ACC112 (cell line): ENCODE results near the gene MAP1LC3A.
A peak's percentile ranks its signal among the peaks of the same experiment; 100 is the strongest.
"Not testable (repeated sequence)": the region's sequence is repeated elsewhere in the genome, so short reads cannot be mapped to it uniquely, and the experiment has no call there.

Experiments used
- H2AFZ ChIP-seq: fragments of 200-600 bp; sonication (generic); one replicate; pipeline ENCODE4 v1.6.0; 2017; ENCODE audit warnings: antibody characterized with exemption, low read length; ENCODE audit not compliant: unreplicated experiment
- H3K27ac ChIP-seq: fragments of 200-600 bp; sonication (generic); 2 replicates; pipeline ENCODE4 v1.5.1; 2014; ENCODE audit warnings: low read depth, mild to moderate bottlenecking, antibody characterized with exemption, low read length, moderate library complexity
- H3K27me3 ChIP-seq: fragments of 200-600 bp; sonication (generic); 2 replicates; pipeline ENCODE4 v1.6.1; 2014; ENCODE audit warnings: mild to moderate bottlenecking, antibody characterized with exemption, low read length, moderate library complexity, mixed read lengths; ENCODE audit not compliant: insufficient read depth
- H3K36me3 ChIP-seq: fragments of 200-600 bp; sonication (generic); 2 replicates; pipeline ENCODE4 v1.6.1; 2016; ENCODE audit warnings: mild to moderate bottlenecking, antibody characterized with exemption, low read length, moderate library complexity, mixed read lengths; ENCODE audit not compliant: insufficient read depth
- H3K4me1 ChIP-seq: fragments of 200-600 bp; sonication (generic); one replicate; pipeline ENCODE4 v1.6.1; 2016; ENCODE audit warnings: low read length, mixed read lengths; ENCODE audit not compliant: insufficient read depth, unreplicated experiment, control insufficient read depth
- H3K4me3 ChIP-seq: fragments of 200-600 bp; sonication (generic); 2 replicates; pipeline ENCODE4 v1.5.1; 2014; ENCODE audit warnings: mild to moderate bottlenecking, low read depth, low read length
- H3K79me2 ChIP-seq: fragments of 200-600 bp; sonication (generic); one replicate; pipeline ENCODE4 v1.6.0; 2016; ENCODE audit warnings: low read length; ENCODE audit not compliant: control insufficient read depth, unreplicated experiment, insufficient read depth

Gene MAP1LC3A

DNA sequence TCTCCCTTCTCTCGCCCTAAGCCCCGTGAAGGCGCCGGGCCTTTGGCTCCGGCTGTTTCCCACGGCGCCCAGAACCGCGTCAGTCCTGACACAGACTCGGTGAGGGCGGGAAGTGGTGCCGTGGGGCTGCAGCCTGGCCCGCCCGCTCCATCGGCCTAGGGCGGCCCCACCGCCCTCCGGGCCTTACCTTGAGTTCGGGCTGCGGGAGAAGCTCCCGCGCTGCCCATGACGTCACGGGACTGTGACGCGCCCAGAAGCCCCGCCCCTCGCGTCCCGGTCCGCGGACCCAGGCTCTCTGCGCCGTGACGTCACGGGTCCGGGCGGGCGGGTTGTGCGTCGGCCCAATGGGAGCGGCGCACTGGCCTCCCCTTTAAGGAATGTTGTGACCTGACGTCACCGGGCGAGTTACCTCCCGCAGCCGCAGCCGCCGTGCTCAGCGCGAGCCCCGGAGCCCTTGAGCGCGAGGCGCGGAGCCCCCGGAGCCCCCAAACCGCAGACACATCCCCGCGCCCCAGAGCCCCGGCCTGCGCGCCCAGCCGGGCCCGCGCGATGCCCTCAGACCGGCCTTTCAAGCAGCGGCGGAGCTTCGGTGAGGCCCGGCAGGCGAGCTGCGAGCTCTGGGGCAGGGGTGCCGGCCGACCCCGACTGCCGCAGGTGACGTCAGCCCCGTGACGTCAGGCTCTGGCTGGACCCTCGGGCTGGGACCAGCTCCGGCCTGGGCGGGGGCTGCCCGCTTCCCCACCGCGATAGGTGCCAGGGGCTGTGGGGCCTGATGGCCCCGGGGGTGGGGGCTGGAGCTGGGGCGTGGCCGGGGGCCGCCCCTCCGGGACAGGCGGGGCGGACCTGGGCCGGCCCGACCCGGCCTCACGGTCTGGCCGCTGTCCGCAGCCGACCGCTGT is at the start of gene MAP1LC3A:
Gene MAP1LC3A, plus strand, starts transcription at position 399 of the 899 bp plus-strand sequence. Its CDS starts 151 bp downstream, at position 550.
- Histone ChIP-seq H2AFZ (peak within 1 kb of the TSS; percentile 66), H3K4me1 (peaks cover 5% of the 10 kb centered on the region), H3K27ac (peak within 1 kb of the TSS; percentile 33; the same call in 1 of the 2 replicates), H3K27me3 (no peaks in the 10 kb centered on the region), H3K36me3 (no peaks in the 10 kb centered on the region), H3K79me2 (no peaks in the 10 kb centered on the region), H3K4me3 (peak within 1 kb of the TSS; percentile 77)

DNA sequence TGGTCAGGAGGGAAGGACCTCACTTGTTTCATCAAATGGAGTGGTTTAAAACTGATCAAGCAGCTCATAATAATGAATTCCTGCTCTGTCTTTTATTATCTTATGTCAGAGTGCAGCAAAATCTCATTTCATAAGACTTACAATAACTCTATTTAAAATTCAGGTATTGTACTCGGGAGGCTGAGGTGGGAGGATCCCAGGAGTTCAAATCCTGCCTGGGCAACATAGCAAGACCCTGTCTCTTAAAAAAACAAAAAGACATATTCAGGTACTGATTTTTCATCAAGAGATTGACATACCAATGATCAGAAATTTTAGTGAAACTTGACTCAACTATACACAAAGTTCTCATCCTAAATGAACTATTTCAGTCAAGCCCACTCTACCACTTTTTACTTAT is 47.9 kb upstream of the MAP1LC3A start:
- no peaks in the 10 kb centered on the region for H3K79me2 ChIP-seq
- H3K4me3 ChIP-seq, result no peak overlapping the region
- no peaks in the 10 kb centered on the region for H3K27me3 ChIP-seq
- peaks cover 7% of the 10 kb centered on the region for H3K4me1 ChIP-seq
- peaks cover 23% of the 10 kb centered on the region for H3K36me3 ChIP-seq
- H3K27ac ChIP-seq, result no peak overlapping the region
- no peak overlapping the region for H2AFZ ChIP-seq

- no peaks in the 10 kb centered on the region for H3K27me3 ChIP-seq
- no peak overlapping the region for H2AFZ ChIP-seq
- peaks cover 7% of the 10 kb centered on the region for H3K4me1 ChIP-seq
- H3K4me3 ChIP-seq, result no peak overlapping the region
- peaks cover 12% of the 10 kb centered on the region for H3K36me3 ChIP-seq
- H3K27ac ChIP-seq, result no peak overlapping the region
- no peaks in the 10 kb centered on the region for H3K79me2 ChIP-seq
These were observed 46.6 kb upstream of the MAP1LC3A start for GRCh38 chr20:34511891-34512265.

DNA sequence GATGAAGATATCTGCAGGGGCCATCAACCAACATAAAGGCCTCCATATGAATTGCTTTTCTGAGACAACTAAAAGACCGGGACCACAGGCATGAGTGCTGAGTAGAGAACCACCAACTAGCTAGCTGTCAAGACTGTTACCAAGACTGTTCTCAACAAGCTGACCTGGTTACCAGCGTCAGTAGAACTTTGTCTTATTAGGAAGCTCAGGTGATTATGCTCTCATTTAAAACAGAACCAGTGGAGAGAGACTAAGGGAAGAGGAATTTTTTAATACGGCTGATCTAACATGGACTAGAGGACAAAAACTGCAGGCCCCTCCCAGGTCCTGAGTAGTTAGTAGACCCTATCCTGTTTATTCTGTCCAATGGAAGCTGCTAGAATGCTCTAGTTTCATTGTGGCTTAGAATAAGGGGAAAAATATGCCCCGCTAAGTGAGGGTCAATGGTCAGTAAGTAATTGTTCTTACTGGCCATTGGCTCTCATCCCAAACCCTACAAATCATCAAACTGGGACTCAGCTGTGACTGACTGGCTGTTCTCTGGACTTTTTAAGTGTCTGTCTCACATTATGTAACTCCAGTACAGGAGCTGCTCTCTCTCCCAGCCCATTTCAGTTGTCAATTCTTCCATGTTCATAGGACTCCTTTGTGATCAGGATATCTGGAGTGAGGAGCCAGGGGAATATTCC is 46.1 kb upstream of the MAP1LC3A start:
- no peaks in the 10 kb centered on the region for H3K27me3 ChIP-seq
- peaks cover 11% of the 10 kb centered on the region for H3K36me3 ChIP-seq
- H3K4me1 ChIP-seq, result peaks cover 7% of the 10 kb centered on the region
- peaks cover 3% of the 10 kb centered on the region for H3K79me2 ChIP-seq
- H2AFZ ChIP-seq, result no peak overlapping the region
- no peak overlapping the region for H3K4me3 ChIP-seq
- peak overlapping the region; percentile 65 for H3K27ac ChIP-seq

DNA sequence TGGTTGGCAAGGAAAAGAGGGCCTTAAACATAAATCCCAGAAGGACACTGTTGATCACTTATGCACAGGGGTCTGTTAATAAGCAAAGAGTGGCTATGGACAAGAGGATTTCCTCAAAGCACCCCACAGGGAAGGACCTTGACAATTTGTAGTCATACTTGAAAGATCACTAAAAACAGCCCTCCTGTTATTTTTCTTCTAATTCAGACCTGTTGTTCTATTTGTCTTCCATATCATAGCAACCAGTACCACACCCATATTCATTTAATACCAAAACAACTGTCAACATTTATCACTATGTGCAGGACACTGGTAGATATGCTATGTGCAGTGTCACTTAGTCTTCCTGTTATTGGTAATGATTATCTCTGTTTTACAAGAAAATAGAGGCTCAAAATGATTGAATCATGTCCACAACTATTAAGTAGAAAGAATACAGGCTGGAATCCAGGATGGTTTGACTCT is 45.5 kb upstream of the MAP1LC3A start:
- H3K27ac ChIP-seq, result peak overlapping the region; percentile 65
- H3K79me2 ChIP-seq, result peaks cover 8% of the 10 kb centered on the region
- peaks cover 7% of the 10 kb centered on the region for H3K4me1 ChIP-seq
- H3K27me3 ChIP-seq, result no peaks in the 10 kb centered on the region
- H3K4me3 ChIP-seq, result no peak overlapping the region
- no peak overlapping the region for H2AFZ ChIP-seq
- peaks cover 7% of the 10 kb centered on the region for H3K36me3 ChIP-seq

GRCh38 chr20:34514034-34514433 is 44.5 kb upstream of the MAP1LC3A start:
- H3K79me2 ChIP-seq, result peaks cover 19% of the 10 kb centered on the region
- not testable (repeated sequence) for H2AFZ ChIP-seq, H3K27me3 ChIP-seq, H3K36me3 ChIP-seq, H3K4me1 ChIP-seq, H3K4me3 ChIP-seq, H3K27ac ChIP-seq

DNA sequence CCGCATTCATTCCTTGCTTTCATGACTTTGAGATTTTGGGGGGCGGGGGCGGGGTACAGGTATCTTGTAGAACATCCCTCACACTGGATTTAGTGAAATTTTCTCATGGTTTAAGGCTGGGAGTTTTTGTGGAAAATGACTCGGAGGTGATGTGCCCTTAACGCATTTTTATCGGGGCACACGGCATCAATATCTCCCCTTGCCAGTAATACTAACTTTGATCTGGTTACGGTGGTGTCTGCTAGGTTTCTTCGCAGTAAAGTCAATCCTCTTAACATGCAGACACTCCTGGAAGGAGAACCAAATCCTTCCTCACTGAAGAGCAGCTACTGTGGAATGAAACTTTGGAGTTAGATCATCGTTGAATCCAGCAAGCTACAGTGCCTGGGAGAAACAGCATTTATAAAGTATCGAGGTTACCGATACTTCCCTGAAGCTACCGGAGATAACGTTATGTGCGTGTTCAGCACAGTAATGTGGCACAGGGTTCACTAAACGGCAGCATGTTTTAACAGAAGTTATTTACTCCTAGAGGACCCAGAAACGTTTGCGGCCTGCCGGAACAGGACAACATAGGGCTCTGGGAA is 43.5 kb upstream of the MAP1LC3A start:
- H2AFZ ChIP-seq, result peak overlapping the region; percentile 0
- H3K36me3 ChIP-seq, result 0 out of 2 replicates have a peak, but pooled peaks cover 3% of the 10 kb centered on the region
- peaks cover 24% of the 10 kb centered on the region for H3K79me2 ChIP-seq
- H3K4me1 ChIP-seq, result peaks cover 7% of the 10 kb centered on the region
- peak overlapping the region; percentile 78 for H3K4me3 ChIP-seq
- H3K27me3 ChIP-seq, result no peaks in the 10 kb centered on the region
- H3K27ac ChIP-seq, result peak overlapping the region; percentile 83; the same call in 1 of the 2 replicates

DNA sequence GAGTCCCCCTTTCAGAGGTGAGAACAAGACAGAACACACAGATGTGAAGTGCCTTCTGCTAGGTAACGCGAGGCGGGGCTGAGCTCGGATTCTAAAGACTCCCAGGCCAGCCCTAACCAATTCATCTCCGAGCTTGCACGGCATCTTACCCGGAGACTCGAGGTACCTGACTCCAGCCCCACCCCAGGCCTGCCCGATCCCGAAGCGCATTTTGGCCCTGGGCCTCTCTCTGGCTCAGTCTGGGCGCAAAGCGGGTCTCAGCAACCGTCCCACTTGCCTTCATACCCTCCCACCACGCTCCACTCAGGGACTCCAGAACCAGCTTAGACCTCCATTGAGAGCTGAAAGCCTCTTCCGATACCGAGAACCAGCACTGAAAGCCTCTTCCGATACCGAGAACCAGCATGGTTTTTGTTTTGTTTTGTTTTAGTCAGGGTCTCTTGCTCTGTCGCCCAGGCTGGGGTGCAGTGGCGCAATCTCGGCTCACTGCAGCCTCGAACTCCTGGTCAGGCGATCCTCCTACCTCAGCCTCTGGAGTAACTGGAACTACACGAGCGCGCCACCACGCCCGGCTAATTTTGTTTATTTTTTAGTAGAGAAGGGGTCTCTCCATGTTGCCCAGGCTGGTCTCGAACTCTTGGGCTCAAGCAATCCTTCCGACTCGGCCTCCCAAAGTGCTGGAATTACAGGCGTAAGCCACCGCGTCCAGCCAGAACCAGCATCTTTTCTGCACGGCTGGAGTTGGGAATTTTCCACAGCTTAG is 42.9 kb upstream of the MAP1LC3A start:
- peak overlapping the region; percentile 83 for H3K27ac ChIP-seq
- no peaks in the 10 kb centered on the region for H3K27me3 ChIP-seq
- H3K79me2 ChIP-seq, result peaks cover 27% of the 10 kb centered on the region
- H3K4me1 ChIP-seq, result peaks cover 7% of the 10 kb centered on the region
- H2AFZ ChIP-seq, result peak overlapping the region; percentile 24
- H3K4me3 ChIP-seq, result peak overlapping the region; percentile 78
- 0 out of 2 replicates have a peak, but pooled peaks cover 3% of the 10 kb centered on the region for H3K36me3 ChIP-seq

DNA sequence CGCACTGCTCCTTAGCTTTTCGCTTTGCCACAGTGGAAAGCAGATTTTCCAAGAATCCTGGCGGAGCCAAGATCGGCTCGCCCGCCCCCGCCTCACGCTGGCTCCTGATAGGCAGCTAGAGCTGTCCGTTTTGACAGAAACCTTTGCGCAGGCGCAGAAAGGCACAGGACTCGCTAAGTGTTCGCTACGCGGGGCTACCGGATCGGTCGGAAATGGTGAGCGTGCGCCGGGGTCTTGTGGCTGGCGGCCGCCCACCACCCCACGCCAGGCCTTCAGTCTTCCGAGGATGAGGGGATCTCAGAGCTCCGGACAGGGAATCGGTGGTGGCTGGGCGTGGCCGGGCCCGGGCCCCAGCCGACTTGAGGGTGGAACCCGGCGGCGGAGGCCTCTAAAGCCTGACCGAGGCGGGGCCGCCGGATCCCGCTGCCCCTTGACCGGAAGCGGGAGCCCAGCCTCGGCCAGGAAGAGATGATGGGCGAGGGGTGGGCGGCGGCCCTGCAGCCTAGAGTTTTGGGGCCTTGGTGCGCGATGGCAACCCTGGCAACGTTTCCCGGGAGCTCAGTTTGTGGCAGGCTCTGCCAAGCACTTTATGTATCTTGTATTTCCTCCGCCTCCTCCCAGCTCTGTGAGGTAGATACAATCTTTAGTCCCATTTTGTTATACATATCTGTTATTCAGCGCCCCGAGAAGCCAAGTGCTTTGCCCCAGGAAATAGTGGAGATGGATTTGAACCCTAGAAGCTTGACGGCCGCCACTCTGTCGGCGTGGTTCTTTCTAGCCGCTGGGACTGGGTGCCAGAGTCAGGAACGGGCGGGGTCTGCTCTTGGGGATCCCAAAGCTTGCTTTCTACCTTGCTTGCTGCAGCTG is 42.0 kb upstream of the MAP1LC3A start, which contains the start of gene DYNLRB1:
Gene DYNLRB1, plus strand, starts transcription at position 176 of the 867 bp plus-strand sequence. Its CDS starts 37 bp downstream, at position 213.
- peak within 1 kb of the TSS; percentile 83 for H3K27ac ChIP-seq
- H3K36me3 ChIP-seq, result 0 out of 2 replicates have a peak, but pooled peaks cover 3% of the 10 kb centered on the region
- H3K4me3 ChIP-seq, result peak within 1 kb of the TSS; percentile 78
- no peaks in the 10 kb centered on the region for H3K27me3 ChIP-seq
- peak within 1 kb of the TSS; percentile 24 for H2AFZ ChIP-seq
- H3K79me2 ChIP-seq, result peaks cover 32% of the 10 kb centered on the region
- peaks cover 7% of the 10 kb centered on the region for H3K4me1 ChIP-seq
